Measurements from ENCODE around the gene FOXO4. TPM values are rescaled to one million over a fixed set of nuclear protein-coding genes. Genes with fewer than 3 reads are reported as not detected.

The FOXO4 gene
- total RNA-seq, 1 donor from 2014 or later = 16.4 TPM

DNA sequence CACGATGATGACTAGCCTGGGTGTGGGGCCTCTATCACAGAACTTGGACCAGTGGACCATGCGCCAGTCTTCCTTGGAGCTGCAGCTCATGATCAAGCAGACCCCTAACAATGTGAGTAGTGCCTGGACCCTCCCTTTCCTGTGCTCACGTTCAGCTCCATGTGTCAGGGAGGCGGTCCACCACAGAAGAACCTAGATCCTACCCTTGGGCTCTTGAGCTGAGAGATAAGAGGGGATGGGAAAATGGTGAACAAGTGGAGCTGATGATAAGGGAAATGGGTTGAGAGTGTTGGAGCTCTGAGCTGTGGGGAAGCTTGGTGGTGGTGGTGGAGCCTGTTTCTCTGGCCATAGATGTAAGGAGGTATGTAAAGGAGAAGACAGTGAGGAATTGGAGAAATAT lies 35.9 kb downstream of the FOXO4 start:
- Mint-ChIP-seq H3K27me3 (ENCODE audit: unreplicated experiment) (peaks cover 10% of the 10 kb centered on the region), H3K27ac (ENCODE audit: unreplicated experiment) (no peak overlapping the region), H3K36me3 (ENCODE audit: low read depth, unreplicated experiment) (peaks cover 60% of the 10 kb centered on the region), H3K4me1 (ENCODE audit: unreplicated experiment) (peaks cover 16% of the 10 kb centered on the region), H3K4me3 (ENCODE audit: unreplicated experiment) (no peak overlapping the region), H3K9me3 (ENCODE audit: unreplicated experiment) (no peaks in the 10 kb centered on the region)
- no peak for DNase-seq (ENCODE audit: low spot score)
- TF ChIP-seq, protein P1, sequence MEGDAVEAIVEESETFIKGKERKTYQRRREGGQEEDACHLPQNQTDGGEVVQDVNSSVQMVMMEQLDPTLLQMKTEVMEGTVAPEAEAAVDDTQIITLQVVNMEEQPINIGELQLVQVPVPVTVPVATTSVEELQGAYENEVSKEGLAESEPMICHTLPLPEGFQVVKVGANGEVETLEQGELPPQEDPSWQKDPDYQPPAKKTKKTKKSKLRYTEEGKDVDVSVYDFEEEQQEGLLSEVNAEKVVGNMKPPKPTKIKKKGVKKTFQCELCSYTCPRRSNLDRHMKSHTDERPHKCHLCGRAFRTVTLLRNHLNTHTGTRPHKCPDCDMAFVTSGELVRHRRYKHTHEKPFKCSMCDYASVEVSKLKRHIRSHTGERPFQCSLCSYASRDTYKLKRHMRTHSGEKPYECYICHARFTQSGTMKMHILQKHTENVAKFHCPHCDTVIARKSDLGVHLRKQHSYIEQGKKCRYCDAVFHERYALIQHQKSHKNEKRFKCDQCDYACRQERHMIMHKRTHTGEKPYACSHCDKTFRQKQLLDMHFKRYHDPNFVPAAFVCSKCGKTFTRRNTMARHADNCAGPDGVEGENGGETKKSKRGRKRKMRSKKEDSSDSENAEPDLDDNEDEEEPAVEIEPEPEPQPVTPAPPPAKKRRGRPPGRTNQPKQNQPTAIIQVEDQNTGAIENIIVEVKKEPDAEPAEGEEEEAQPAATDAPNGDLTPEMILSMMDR (IDR thresholded peaks at IDR 0.05; ENCODE audit: unreplicated experiment) = no peak

DNA sequence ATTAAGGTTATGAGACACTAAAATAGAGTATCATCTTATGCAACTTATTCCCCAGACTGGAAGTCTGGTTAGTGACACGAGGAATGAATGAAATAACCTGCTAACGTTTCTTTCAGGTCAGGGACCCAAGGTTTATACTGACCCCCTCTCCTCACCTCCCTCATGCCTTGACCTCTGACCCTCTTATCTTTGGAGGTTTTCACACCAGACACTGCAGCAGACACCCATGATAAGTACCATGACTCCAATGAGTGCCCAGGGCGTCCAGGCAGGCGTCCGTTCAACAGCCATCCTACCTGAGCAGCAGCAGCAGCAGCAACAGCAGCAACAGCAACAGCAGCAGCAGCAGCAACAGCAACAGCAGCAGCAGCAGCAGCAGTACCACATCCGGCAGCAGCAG lies 44.8 kb downstream of the FOXO4 start:
- H3K27me3 Mint-ChIP-seq (ENCODE audit: unreplicated experiment) = peaks cover 4% of the 10 kb centered on the region
- H3K4me1 Mint-ChIP-seq (ENCODE audit: unreplicated experiment) = peaks cover 5% of the 10 kb centered on the region
- no peak overlapping the region for H3K4me3 Mint-ChIP-seq (ENCODE audit: unreplicated experiment)
- no peak for DNase-seq (ENCODE audit: low spot score)
- H3K9me3 Mint-ChIP-seq (ENCODE audit: unreplicated experiment) = no peaks in the 10 kb centered on the region
- H3K27ac Mint-ChIP-seq (ENCODE audit: unreplicated experiment) = no peak overlapping the region
- H3K36me3 Mint-ChIP-seq (ENCODE audit: low read depth, unreplicated experiment) = peaks cover 24% of the 10 kb centered on the region
- TF ChIP-seq, protein P1 (IDR thresholded peaks at IDR 0.05; ENCODE audit: unreplicated experiment) = no peak

GRCh38 chrX:71143508-71143907 lies 47.9 kb downstream of the FOXO4 start:
- Mint-ChIP-seq H3K4me3 (ENCODE audit: unreplicated experiment) (no peak overlapping the region), H3K36me3 (ENCODE audit: low read depth, unreplicated experiment) (peaks cover 12% of the 10 kb centered on the region), H3K9me3 (ENCODE audit: unreplicated experiment) (no peaks in the 10 kb centered on the region), H3K4me1 (ENCODE audit: unreplicated experiment) (peaks cover 12% of the 10 kb centered on the region), H3K27me3 (ENCODE audit: unreplicated experiment) (peaks cover 8% of the 10 kb centered on the region), H3K27ac (ENCODE audit: unreplicated experiment) (no peak overlapping the region)
- TF ChIP-seq, protein P1 (IDR thresholded peaks at IDR 0.05; ENCODE audit: unreplicated experiment) = no peak
- no peak for DNase-seq (ENCODE audit: low spot score)

- peak within 1 kb of the TSS; percentile 65 for H3K4me3 Mint-ChIP-seq (ENCODE audit: unreplicated experiment)
- H3K4me1 Mint-ChIP-seq (ENCODE audit: unreplicated experiment) = peaks cover 12% of the 10 kb centered on the region
- peak within 1 kb of the TSS; percentile 42 for H3K27ac Mint-ChIP-seq (ENCODE audit: unreplicated experiment)
- TF ChIP-seq, protein P1 (IDR thresholded peaks at IDR 0.05; ENCODE audit: unreplicated experiment) = no peak
- no peak for DNase-seq (ENCODE audit: low spot score)
- H3K36me3 Mint-ChIP-seq (ENCODE audit: low read depth, unreplicated experiment) = peaks cover 3% of the 10 kb centered on the region
- H3K9me3 Mint-ChIP-seq (ENCODE audit: unreplicated experiment) = no peaks in the 10 kb centered on the region
- H3K27me3 Mint-ChIP-seq (ENCODE audit: unreplicated experiment) = peaks cover 8% of the 10 kb centered on the region
These were observed 49.0 kb downstream of the FOXO4 start, which contains the start of gene NLGN3 for GRCh38 chrX:71144651-71145050. Gene NLGN3 (plus strand): TSS chrX:71144841. CDS start chrX:71147750, 2,909 bp downstream.

DNA sequence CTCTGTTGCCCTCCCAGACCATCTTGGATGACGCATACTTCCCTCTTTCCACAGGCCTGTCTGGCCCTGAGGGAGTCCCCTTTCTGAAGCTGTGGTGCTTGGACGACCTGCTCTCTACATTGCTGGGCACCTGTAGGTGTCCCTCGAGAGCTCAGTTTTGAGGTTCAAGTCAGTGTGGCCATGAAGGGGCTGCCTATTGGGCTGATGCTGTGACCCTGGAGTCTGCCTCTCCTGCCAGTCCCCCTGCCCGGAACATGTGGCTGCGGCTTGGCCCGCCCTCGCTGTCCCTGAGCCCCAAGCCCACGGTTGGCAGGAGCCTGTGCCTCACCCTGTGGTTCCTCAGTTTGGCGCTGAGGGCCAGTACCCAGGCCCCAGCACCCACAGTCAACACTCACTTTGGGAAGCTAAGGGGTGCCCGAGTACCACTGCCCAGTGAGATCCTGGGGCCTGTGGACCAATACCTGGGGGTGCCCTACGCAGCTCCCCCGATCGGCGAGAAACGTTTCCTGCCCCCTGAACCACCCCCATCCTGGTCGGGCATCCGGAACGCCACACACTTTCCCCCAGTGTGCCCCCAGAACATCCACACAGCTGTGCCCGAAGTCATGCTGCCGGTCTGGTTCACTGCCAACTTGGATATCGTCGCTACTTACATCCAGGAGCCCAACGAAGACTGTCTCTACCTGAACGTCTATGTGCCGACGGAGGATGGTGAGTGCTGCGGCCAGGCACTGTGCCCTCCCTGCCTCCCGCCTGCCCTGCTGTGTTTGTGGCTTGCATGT lies 52.0 kb downstream of the FOXO4 start:
- no peaks in the 10 kb centered on the region for H3K9me3 Mint-ChIP-seq (ENCODE audit: unreplicated experiment)
- TF ChIP-seq, protein P1 (IDR thresholded peaks at IDR 0.05; ENCODE audit: unreplicated experiment) = no peak
- DNase-seq (ENCODE audit: low spot score) = no peak
- H3K27me3 Mint-ChIP-seq (ENCODE audit: unreplicated experiment) = peaks cover 10% of the 10 kb centered on the region
- no peaks in the 10 kb centered on the region for H3K36me3 Mint-ChIP-seq (ENCODE audit: low read depth, unreplicated experiment)
- no peak overlapping the region for H3K4me3 Mint-ChIP-seq (ENCODE audit: unreplicated experiment)
- H3K4me1 Mint-ChIP-seq (ENCODE audit: unreplicated experiment) = peaks cover 16% of the 10 kb centered on the region
- H3K27ac Mint-ChIP-seq (ENCODE audit: unreplicated experiment) = no peak overlapping the region
